Panc1 (cell line): Measurements from ENCODE around the gene RBKS.

Experiments used
- POLR2AphosphoS5 ChIP-seq: IDR thresholded peaks from 2 replicates; pipeline ENCODE4 v1.6.1; 2012; ENCODE audit warnings: mild to moderate bottlenecking, low read depth, low read length, moderate library complexity
- SIN3A ChIP-seq: IDR thresholded peaks from 2 replicates; pipeline ENCODE4 v1.6.1; 2012; ENCODE audit warnings: low read depth, mild to moderate bottlenecking, low read length, moderate library complexity, borderline replicate concordance; ENCODE audit not compliant: insufficient read depth
- TCF7L2 ChIP-seq: IDR thresholded peaks from 2 replicates; pipeline ENCODE4 v1.6.1; 2011; ENCODE audit warnings: mild to moderate bottlenecking, low read depth, low read length, inconsistent platforms
- TF ChIP-seq, protein P1 (sequence below): fragments of 450-650 bp; IDR thresholded peaks from 2 replicates; pipeline ENCODE4 v1.5.1; 2017; ENCODE audit warnings: mild to moderate bottlenecking
- TF ChIP-seq, protein P2 (sequence below), 2 experiments: IDR thresholded peaks; 2 replicates each; pipeline ENCODE4 v1.6.1; 2011 to 2012; ENCODE audit warnings: low read depth in 2 of 2, control low read depth in 1 of 2, low read length in 1 of 2, mild to moderate bottlenecking in 1 of 2, moderate library complexity in 1 of 2; ENCODE audit not compliant: insufficient read depth in 1 of 2

DNA sequence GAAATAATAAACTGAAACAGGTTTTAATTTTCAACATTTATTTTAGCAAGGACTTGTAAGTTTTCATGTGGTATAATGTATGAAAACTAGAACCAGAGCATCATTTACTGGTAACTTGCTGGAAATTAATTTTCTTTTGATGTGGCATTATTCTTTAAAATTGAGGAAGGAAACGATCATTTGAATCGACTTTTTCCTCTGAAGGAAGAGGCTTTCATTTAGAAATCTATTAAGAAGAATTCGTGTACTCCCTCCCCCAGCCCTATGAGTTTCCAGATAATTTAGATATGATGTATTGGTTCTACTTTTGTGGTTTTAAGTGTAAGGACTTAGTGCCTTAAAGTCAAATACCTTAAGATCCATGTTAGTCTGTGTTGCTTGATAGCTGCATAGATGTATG, 2.8 kb upstream of the RBKS start:
- TF ChIP-seq, protein P1, sequence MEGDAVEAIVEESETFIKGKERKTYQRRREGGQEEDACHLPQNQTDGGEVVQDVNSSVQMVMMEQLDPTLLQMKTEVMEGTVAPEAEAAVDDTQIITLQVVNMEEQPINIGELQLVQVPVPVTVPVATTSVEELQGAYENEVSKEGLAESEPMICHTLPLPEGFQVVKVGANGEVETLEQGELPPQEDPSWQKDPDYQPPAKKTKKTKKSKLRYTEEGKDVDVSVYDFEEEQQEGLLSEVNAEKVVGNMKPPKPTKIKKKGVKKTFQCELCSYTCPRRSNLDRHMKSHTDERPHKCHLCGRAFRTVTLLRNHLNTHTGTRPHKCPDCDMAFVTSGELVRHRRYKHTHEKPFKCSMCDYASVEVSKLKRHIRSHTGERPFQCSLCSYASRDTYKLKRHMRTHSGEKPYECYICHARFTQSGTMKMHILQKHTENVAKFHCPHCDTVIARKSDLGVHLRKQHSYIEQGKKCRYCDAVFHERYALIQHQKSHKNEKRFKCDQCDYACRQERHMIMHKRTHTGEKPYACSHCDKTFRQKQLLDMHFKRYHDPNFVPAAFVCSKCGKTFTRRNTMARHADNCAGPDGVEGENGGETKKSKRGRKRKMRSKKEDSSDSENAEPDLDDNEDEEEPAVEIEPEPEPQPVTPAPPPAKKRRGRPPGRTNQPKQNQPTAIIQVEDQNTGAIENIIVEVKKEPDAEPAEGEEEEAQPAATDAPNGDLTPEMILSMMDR = no peak
- TF ChIP-seq, protein P2, sequence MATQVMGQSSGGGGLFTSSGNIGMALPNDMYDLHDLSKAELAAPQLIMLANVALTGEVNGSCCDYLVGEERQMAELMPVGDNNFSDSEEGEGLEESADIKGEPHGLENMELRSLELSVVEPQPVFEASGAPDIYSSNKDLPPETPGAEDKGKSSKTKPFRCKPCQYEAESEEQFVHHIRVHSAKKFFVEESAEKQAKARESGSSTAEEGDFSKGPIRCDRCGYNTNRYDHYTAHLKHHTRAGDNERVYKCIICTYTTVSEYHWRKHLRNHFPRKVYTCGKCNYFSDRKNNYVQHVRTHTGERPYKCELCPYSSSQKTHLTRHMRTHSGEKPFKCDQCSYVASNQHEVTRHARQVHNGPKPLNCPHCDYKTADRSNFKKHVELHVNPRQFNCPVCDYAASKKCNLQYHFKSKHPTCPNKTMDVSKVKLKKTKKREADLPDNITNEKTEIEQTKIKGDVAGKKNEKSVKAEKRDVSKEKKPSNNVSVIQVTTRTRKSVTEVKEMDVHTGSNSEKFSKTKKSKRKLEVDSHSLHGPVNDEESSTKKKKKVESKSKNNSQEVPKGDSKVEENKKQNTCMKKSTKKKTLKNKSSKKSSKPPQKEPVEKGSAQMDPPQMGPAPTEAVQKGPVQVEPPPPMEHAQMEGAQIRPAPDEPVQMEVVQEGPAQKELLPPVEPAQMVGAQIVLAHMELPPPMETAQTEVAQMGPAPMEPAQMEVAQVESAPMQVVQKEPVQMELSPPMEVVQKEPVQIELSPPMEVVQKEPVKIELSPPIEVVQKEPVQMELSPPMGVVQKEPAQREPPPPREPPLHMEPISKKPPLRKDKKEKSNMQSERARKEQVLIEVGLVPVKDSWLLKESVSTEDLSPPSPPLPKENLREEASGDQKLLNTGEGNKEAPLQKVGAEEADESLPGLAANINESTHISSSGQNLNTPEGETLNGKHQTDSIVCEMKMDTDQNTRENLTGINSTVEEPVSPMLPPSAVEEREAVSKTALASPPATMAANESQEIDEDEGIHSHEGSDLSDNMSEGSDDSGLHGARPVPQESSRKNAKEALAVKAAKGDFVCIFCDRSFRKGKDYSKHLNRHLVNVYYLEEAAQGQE (IDR thresholded peaks at IDR 0.05; ENCODE audit: insufficient read depth in 1 of 2, low read depth in 2 of 2, low read length in 1 of 2) = no peak
- no peak for TF ChIP-seq SIN3A
- TF ChIP-seq POLR2AphosphoS5 = no peak
- TF ChIP-seq TCF7L2 = no peak
